C4-2B (cell line): ENCODE measurements around the gene GDF11.

Experiments used
- ZFX ChIP-seq: fragments of 450-650 bp; IDR thresholded peaks from 2 replicates; pipeline ENCODE4 v1.6.1; 2017
- TF ChIP-seq, protein P1 (sequence below): fragments of 450-650 bp; conservative IDR thresholded peaks from 2 replicates; pipeline ENCODE4 v1.5.1; 2017; ENCODE audit warnings: mild to moderate bottlenecking

DNA sequence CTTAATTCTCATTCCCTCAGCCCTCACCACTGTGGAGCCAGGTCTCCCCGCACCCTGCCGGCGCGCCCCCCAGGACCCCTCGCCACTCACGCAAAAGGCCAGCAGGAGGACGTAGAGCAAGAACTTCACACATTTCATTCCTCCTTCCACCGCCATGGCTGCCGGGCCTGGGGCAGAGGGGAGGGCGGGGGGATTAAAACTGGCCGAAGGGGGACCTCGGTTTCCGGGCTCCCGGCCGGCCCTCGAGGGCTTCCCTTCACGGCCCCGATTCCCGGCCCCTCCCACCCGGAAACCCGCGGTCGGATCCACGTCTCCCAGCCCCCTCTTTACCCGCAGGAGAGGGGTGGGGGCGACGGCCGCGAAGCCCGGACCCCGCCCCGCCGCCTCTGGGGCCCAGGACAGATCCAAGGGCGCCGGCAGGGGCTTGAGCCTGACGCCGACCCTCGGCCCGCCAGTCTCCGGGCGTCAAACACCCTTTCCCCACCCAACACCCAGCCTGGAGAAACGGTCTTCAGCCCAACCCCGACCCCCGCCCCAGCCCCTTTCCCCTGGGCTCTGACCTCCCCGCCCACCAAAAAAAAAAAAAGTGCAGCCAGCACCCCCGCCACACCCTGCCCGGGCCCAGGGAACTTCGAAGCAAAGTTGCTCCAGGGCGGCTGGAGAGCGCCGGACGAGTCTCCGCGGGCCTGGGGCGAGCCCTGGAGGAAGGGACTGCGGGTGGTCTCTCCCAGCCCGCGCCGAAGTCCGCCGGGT, 14.6 kb upstream of the GDF11 start:
- TF ChIP-seq, protein P1, sequence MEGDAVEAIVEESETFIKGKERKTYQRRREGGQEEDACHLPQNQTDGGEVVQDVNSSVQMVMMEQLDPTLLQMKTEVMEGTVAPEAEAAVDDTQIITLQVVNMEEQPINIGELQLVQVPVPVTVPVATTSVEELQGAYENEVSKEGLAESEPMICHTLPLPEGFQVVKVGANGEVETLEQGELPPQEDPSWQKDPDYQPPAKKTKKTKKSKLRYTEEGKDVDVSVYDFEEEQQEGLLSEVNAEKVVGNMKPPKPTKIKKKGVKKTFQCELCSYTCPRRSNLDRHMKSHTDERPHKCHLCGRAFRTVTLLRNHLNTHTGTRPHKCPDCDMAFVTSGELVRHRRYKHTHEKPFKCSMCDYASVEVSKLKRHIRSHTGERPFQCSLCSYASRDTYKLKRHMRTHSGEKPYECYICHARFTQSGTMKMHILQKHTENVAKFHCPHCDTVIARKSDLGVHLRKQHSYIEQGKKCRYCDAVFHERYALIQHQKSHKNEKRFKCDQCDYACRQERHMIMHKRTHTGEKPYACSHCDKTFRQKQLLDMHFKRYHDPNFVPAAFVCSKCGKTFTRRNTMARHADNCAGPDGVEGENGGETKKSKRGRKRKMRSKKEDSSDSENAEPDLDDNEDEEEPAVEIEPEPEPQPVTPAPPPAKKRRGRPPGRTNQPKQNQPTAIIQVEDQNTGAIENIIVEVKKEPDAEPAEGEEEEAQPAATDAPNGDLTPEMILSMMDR: no peak
- TF ChIP-seq ZFX: no peak
